Kidney epithelial cell (primary cell): ENCODE results near the gene LRRC71. TPM values are rescaled to one million over a fixed set of nuclear protein-coding genes. Genes with fewer than 3 reads are reported as not detected.

Experiments
- DNase-seq: peaks from one replicate; pipeline ENCODE4 v3.0.0-alpha.2; 2010; ENCODE audit warnings: low read depth
- H3K27me3 ChIP-seq: 2 replicates; pipeline ENCODE4 v1.6.0; 2011; ENCODE audit warnings: low read length; ENCODE audit not compliant: control insufficient read depth, insufficient read depth
- H3K36me3 ChIP-seq: 2 replicates; pipeline ENCODE4 v1.5.1; 2011; ENCODE audit warnings: low read length; ENCODE audit not compliant: control insufficient read depth, insufficient read depth
- H3K4me3 ChIP-seq: 2 replicates; pipeline ENCODE4 v1.5.1; 2011; ENCODE audit warnings: low read depth, mild to moderate bottlenecking, control low read depth, low read length
- CTCF ChIP-seq: IDR thresholded peaks from 2 replicates; pipeline ENCODE4 v1.5.1; 2011; ENCODE audit warnings: mild to moderate bottlenecking, moderate library complexity, low read length, control low read depth, inconsistent platforms; ENCODE audit not compliant: insufficient read depth, poor library complexity, severe bottlenecking
- total RNA-seq: library from RNA; depleted of rRNA; stranded (reverse); fragments of >200 nt; gene quantifications from 2 replicates; pipeline ENCODE4 v1.2.3, GENCODE V29; 2015

The LRRC71 gene
- total RNA-seq, 1 donor from 2014 or later = not detected

- TF ChIP-seq CTCF = no peak
- Histone ChIP-seq H3K27me3 (no peaks in the 10 kb centered on the region), H3K4me3 (no peak overlapping the region), H3K36me3 (no peaks in the 10 kb centered on the region)
- DNase-seq = no peak
Measured at GRCh38 chr1:156901966-156902915, 18.2 kb upstream of the LRRC71 start.

- TF ChIP-seq CTCF = no peak
- Histone ChIP-seq H3K36me3 (no peaks in the 10 kb centered on the region), H3K4me3 (no peak overlapping the region), H3K27me3 (no peaks in the 10 kb centered on the region)
- DNase-seq = no peak
Measured at GRCh38 chr1:156903328-156904091, 16.9 kb upstream of the LRRC71 start.

- no peak for DNase-seq
- no peak overlapping the region for H3K4me3 ChIP-seq
- TF ChIP-seq CTCF = no peak
- H3K27me3 ChIP-seq = no peaks in the 10 kb centered on the region
- H3K36me3 ChIP-seq = no peaks in the 10 kb centered on the region
Measured at GRCh38 chr1:156904187-156904959, 16.1 kb upstream of the LRRC71 start.

- Histone ChIP-seq H3K36me3 (no peaks in the 10 kb centered on the region), H3K4me3 (no peak overlapping the region), H3K27me3 (no peaks in the 10 kb centered on the region)
- DNase-seq = no peak
- no peak for TF ChIP-seq CTCF
Measured at GRCh38 chr1:156905176-156905575, 15.3 kb upstream of the LRRC71 start.

- DNase-seq = no peak
- Histone ChIP-seq H3K4me3 (no peak overlapping the region), H3K27me3 (no peaks in the 10 kb centered on the region), H3K36me3 (no peaks in the 10 kb centered on the region)
- TF ChIP-seq CTCF = no peak
Measured at GRCh38 chr1:156905651-156906050, 14.8 kb upstream of the LRRC71 start.
